SU-DHL-6 (cell line): ENCODE measurements around the gene RAD51AP2.

ENCODE experiments used
- H2AFZ ChIP-seq: fragments of 200-600 bp; sonication (generic); 2 replicates; pipeline ENCODE4 v1.6.1; 2014; ENCODE audit warnings: low read depth, mild to moderate bottlenecking, moderate library complexity, mixed read lengths, antibody characterized with exemption, low read length; ENCODE audit not compliant: severe bottlenecking
- H3F3A ChIP-seq: fragments of 200-600 bp; shearing (Covaris generic); 2 replicates; pipeline ENCODE4 v1.6.0; 2016; ENCODE audit warnings: antibody characterized with exemption, mild to moderate bottlenecking; ENCODE audit not compliant: insufficient read depth
- H3K27ac ChIP-seq: fragments of 200-600 bp; sonication (generic); 2 replicates; pipeline ENCODE4 v1.5.1; 2016; ENCODE audit warnings: low read depth, mild to moderate bottlenecking, low read length, moderate library complexity, mixed read lengths
- H3K27me3 ChIP-seq: fragments of 200-600 bp; sonication (generic), shearing (Covaris generic); 2 replicates; pipeline ENCODE4 v1.6.0; 2014; ENCODE audit warnings: mild to moderate bottlenecking, low read length
- H3K36me3 ChIP-seq: fragments of 200-600 bp; sonication (generic); 2 replicates; pipeline ENCODE4 v1.6.1; 2014; ENCODE audit warnings: mild to moderate bottlenecking, low read length, mixed read lengths
- H3K4me2 ChIP-seq: fragments of 300-600, 200-600 bp; shearing (Covaris generic), sonication (generic); 2 replicates; pipeline ENCODE4 v1.6.0; 2014; ENCODE audit warnings: low read length, low read depth, mild to moderate bottlenecking; ENCODE audit not compliant: poor library complexity, severe bottlenecking
- H3K4me3 ChIP-seq: fragments of 200-600 bp; sonication (generic); 2 replicates; pipeline ENCODE4 v1.5.1; 2014; ENCODE audit warnings: antibody characterized with exemption, low read length, mild to moderate bottlenecking, mixed read lengths; ENCODE audit not compliant: insufficient read depth, poor library complexity, severe bottlenecking
- H3K79me2 ChIP-seq: fragments of 200-600 bp; sonication (generic); 2 replicates; pipeline ENCODE4 v1.6.1; 2014; ENCODE audit warnings: mild to moderate bottlenecking, low read length, moderate library complexity; ENCODE audit not compliant: insufficient read depth
- H3K9ac ChIP-seq: fragments of 200-600 bp; sonication (generic); 2 replicates; pipeline ENCODE4 v1.7.0; 2014; ENCODE audit warnings: mild to moderate bottlenecking, low read length
- H3K9me2 ChIP-seq: fragments of 200-600 bp; sonication (generic); replicated peaks from 2 replicates; pipeline ENCODE4 v1.6.1; 2014; ENCODE audit warnings: low read length; ENCODE audit not compliant: insufficient read depth
- H3K9me3 ChIP-seq: fragments of 200-600 bp; sonication (generic); 2 replicates; pipeline ENCODE4 v1.6.1; 2014; ENCODE audit warnings: low read length, mixed read lengths; ENCODE audit not compliant: insufficient read depth
- H4K20me1 ChIP-seq: fragments of 200-600 bp; sonication (generic); 2 replicates; pipeline ENCODE4 v1.6.1; 2014; ENCODE audit warnings: low read depth, mild to moderate bottlenecking, antibody characterized with exemption, low read length, moderate library complexity, mixed read lengths
- CTCF ChIP-seq: fragments of 200-600 bp; sonication (generic); IDR thresholded peaks from one replicate; pipeline ENCODE4 v1.5.1; 2017; ENCODE audit warnings: antibody characterized with exemption, mild to moderate bottlenecking, low read length, moderate library complexity; ENCODE audit not compliant: insufficient read depth, poor library complexity, severe bottlenecking
- EZH2phosphoT487 ChIP-seq: fragments of 200-600 bp; sonication (generic), shearing (Covaris generic); conservative IDR thresholded peaks from 2 replicates; pipeline ENCODE4 v1.6.1; 2018; ENCODE audit warnings: mild to moderate bottlenecking, antibody characterized with exemption, low read length, moderate library complexity, mixed read lengths

The RAD51AP2 gene

GRCh38 chr2:17521621-17522020 lies 3.4 kb upstream of the RAD51AP2 start:
- TF ChIP-seq EZH2phosphoT487 = no peak
- no peak for TF ChIP-seq CTCF
- Histone ChIP-seq H3K9me2 (no peaks in the 10 kb centered on the region), H3K27me3 (no peaks in the 10 kb centered on the region), H2AFZ (no peak overlapping the region), H3F3A (peaks cover 4% of the 10 kb centered on the region; the same call in 1 of the 2 replicates), H3K9ac (no peak overlapping the region), H4K20me1 (no peaks in the 10 kb centered on the region), H3K27ac (no peak overlapping the region), H3K4me3 (no peak overlapping the region), H3K79me2 (no peaks in the 10 kb centered on the region), H3K4me2 (no peak overlapping the region), H3K9me3 (no peaks in the 10 kb centered on the region), H3K36me3 (no peaks in the 10 kb centered on the region)

GRCh38 chr2:17520761-17521160 lies 2.5 kb upstream of the RAD51AP2 start:
- no peaks in the 10 kb centered on the region for H3K27me3 ChIP-seq
- H3F3A ChIP-seq = peaks cover 12% of the 10 kb centered on the region; the same call in 1 of the 2 replicates
- H3K27ac ChIP-seq = no peak overlapping the region
- no peaks in the 10 kb centered on the region for H3K79me2 ChIP-seq
- no peaks in the 10 kb centered on the region for H3K36me3 ChIP-seq
- TF ChIP-seq CTCF = no peak
- no peak for TF ChIP-seq EZH2phosphoT487
- no peaks in the 10 kb centered on the region for H3K9me2 ChIP-seq
- H2AFZ ChIP-seq = no peak overlapping the region
- no peak overlapping the region for H3K4me2 ChIP-seq
- no peak overlapping the region for H3K4me3 ChIP-seq
- no peaks in the 10 kb centered on the region for H3K9me3 ChIP-seq
- H3K9ac ChIP-seq = no peak overlapping the region
- no peaks in the 10 kb centered on the region for H4K20me1 ChIP-seq

- no peak overlapping the region for H3K4me3 ChIP-seq
- no peaks in the 10 kb centered on the region for H3K9me2 ChIP-seq
- no peak overlapping the region for H3K27ac ChIP-seq
- TF ChIP-seq EZH2phosphoT487 = no peak
- TF ChIP-seq CTCF = no peak
- H3K9ac ChIP-seq = no peak overlapping the region
- no peak overlapping the region for H3K4me2 ChIP-seq
- H3K9me3 ChIP-seq = no peaks in the 10 kb centered on the region
- no peaks in the 10 kb centered on the region for H3K36me3 ChIP-seq
- no peaks in the 10 kb centered on the region for H4K20me1 ChIP-seq
- no peaks in the 10 kb centered on the region for H3K79me2 ChIP-seq
- peaks cover 15% of the 10 kb centered on the region; the same call in 1 of the 2 replicates for H3F3A ChIP-seq
- no peaks in the 10 kb centered on the region for H3K27me3 ChIP-seq
- H2AFZ ChIP-seq = no peak overlapping the region
Measured at GRCh38 chr2:17519486-17519885, 1.2 kb upstream of the RAD51AP2 start.
